SK-N-SH (cell line): ENCODE results near the gene PCNX1.

Experiments used
- CTCF ChIP-seq: fragments of 200-600 bp; sonication (generic); IDR thresholded peaks from 2 replicates; pipeline ENCODE4 v1.6.1; 2017; ENCODE audit warnings: antibody characterized with exemption, mild to moderate bottlenecking, moderate library complexity
- EP300 ChIP-seq, 2 experiments: IDR thresholded peaks; 2 replicates each; pipeline versions ENCODE4 v1.4.0 to v1.6.1; 2012; ENCODE audit warnings: borderline replicate concordance in 1 of 2, low read depth in 1 of 2, low read length in 1 of 2
- EZH2phosphoT487 ChIP-seq: fragments of 200-600 bp; sonication (generic); IDR thresholded peaks from 2 replicates; pipeline ENCODE4 v1.6.1; 2017; ENCODE audit warnings: low read depth, mixed run types, mild to moderate bottlenecking, antibody characterized with exemption, moderate library complexity, borderline replicate concordance
- GATA2 ChIP-seq: sonication (generic); formaldehyde crosslinking; IDR thresholded peaks from 2 replicates; pipeline ENCODE4 v1.5.0; 2020; ENCODE audit warnings: mild to moderate bottlenecking, missing genetic modification reagents
- JUND ChIP-seq: IDR thresholded peaks from 2 replicates; pipeline ENCODE4 v1.4.0; 2012
- RXRA ChIP-seq: IDR thresholded peaks from 2 replicates; pipeline ENCODE4 v1.4.0; 2012; ENCODE audit warnings: low read depth, mild to moderate bottlenecking, borderline replicate concordance
- TF ChIP-seq, protein P1 (sequence below): IDR thresholded peaks from 2 replicates; pipeline ENCODE4 v1.6.1; 2012; ENCODE audit warnings: mild to moderate bottlenecking, low read depth, low read length, moderate library complexity
- TF ChIP-seq, protein P2 (sequence below): IDR thresholded peaks from 2 replicates; pipeline ENCODE4 v1.4.0; 2012; ENCODE audit warnings: low read depth

DNA sequence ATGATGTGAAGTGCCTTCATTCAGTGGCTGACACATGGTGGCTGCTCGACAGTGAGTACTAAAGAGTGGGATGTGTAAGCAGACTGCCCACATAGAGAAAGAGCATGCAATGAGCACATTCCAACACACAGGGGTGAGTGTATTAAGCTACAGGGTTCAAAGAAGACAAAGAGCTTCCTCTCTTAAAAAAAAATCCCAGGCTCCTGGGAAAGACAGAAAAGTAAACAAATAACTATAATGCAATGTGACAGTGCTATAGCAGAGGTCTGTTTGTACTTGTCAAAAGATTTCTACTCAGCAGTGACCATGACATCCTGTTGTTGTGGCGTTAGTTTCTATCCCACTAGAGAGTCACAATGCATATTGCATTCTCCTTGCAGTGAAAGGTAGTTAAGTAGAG, 12.4 kb upstream of the PCNX1 start:
- TF ChIP-seq CTCF (no peak), EZH2phosphoT487 (no peak), GATA2 (CRISPR knock-in tag) (no peak), EP300 (IDR thresholded peaks at IDR 0.05; ENCODE audit: borderline replicate concordance in 1 of 2, low read depth in 1 of 2, low read length in 1 of 2) (no peak), JUND (no peak), RXRA (no peak)
- TF ChIP-seq, protein P1, sequence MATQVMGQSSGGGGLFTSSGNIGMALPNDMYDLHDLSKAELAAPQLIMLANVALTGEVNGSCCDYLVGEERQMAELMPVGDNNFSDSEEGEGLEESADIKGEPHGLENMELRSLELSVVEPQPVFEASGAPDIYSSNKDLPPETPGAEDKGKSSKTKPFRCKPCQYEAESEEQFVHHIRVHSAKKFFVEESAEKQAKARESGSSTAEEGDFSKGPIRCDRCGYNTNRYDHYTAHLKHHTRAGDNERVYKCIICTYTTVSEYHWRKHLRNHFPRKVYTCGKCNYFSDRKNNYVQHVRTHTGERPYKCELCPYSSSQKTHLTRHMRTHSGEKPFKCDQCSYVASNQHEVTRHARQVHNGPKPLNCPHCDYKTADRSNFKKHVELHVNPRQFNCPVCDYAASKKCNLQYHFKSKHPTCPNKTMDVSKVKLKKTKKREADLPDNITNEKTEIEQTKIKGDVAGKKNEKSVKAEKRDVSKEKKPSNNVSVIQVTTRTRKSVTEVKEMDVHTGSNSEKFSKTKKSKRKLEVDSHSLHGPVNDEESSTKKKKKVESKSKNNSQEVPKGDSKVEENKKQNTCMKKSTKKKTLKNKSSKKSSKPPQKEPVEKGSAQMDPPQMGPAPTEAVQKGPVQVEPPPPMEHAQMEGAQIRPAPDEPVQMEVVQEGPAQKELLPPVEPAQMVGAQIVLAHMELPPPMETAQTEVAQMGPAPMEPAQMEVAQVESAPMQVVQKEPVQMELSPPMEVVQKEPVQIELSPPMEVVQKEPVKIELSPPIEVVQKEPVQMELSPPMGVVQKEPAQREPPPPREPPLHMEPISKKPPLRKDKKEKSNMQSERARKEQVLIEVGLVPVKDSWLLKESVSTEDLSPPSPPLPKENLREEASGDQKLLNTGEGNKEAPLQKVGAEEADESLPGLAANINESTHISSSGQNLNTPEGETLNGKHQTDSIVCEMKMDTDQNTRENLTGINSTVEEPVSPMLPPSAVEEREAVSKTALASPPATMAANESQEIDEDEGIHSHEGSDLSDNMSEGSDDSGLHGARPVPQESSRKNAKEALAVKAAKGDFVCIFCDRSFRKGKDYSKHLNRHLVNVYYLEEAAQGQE = no peak
- TF ChIP-seq, protein P2, sequence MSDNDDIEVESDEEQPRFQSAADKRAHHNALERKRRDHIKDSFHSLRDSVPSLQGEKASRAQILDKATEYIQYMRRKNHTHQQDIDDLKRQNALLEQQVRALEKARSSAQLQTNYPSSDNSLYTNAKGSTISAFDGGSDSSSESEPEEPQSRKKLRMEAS = no peak
